ENCODE results near the gene MTMR10.

MTMR10 gene

DNA sequence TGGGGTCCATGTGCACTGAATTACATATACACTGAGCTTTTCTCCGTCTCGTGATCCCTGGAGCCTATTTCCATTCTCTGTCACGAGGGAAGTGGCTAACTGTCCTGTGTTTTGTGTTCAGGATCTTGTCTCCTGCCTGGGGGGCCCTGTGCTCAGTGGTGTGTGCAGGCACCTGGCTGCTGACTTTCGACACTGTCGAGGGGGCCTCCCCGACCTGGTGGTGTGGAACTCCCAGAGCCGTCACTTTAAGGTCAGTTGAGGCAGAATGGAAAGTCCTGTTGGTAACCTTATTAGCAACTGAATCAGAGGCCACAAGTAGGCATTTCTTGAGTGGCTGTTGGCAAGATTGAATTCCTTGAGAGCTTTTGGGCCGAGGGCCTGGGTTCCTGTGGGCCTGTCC, 61.0 kb downstream of the MTMR10 start:
- no peak overlapping the region for H3K4me3 ChIP-seq (ENCODE audit: low read length)
- no peak for TF ChIP-seq CTCF (IDR thresholded peaks at IDR 0.05; ENCODE audit: insufficient read depth, low read depth, low read length, missing control alignments)
- no peak for DNase-seq (ENCODE audit: low read depth)

DNA sequence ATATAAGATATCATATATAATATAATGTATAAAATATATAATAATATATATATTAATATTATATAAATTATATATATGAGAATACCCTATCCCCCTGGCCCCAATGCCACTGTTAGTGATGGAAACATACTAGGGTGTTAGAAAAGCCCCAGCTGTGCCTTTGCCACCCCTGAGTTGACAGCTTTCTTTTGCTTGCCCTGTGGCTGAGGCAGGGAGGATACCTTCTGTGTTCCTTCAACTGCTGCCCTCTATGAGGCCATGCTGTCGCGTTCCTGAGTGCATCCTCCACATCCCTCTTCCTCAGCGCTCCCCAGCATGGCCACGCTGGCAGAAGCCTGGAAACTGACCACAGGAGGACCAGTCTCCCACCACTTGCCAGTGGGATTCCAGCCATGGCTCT, 61.4 kb downstream of the MTMR10 start:
- DNase-seq (ENCODE audit: low read depth), result no peak
- no peak for TF ChIP-seq CTCF (IDR thresholded peaks at IDR 0.05; ENCODE audit: insufficient read depth, low read depth, low read length, missing control alignments)
- H3K4me3 ChIP-seq (ENCODE audit: low read length), result no peak overlapping the region

DNA sequence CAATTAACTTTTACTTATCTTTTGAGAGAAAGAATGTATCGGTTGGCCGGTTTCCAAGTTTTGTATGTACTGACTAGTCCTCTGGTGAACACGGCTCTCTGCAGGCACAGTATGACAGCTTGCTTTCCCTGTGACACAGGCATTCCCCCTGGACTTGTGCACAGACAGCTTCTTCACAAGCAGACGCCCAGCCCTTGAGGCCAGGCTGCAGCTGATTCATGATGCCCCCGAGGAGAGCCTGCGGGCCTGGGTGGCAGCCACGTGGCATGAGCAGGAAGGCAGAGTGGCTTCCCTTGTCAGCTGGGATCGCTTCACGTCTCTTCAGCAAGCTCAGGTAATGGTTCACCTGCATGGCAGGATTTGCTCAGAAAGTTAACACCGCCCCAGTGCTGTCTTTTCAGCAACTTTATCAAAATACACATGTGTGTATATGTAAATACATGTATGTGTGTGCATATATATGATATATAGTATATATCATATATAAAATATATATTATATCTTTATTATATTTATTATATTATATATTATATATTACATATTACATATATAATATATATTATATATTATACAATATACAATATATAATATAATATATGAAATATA, 62.3 kb downstream of the MTMR10 start:
- no peak for DNase-seq (ENCODE audit: low read depth)
- TF ChIP-seq CTCF (IDR thresholded peaks at IDR 0.05; ENCODE audit: insufficient read depth, low read depth, low read length, missing control alignments), result no peak
- H3K4me3 ChIP-seq (ENCODE audit: low read length), result no peak overlapping the region

DNA sequence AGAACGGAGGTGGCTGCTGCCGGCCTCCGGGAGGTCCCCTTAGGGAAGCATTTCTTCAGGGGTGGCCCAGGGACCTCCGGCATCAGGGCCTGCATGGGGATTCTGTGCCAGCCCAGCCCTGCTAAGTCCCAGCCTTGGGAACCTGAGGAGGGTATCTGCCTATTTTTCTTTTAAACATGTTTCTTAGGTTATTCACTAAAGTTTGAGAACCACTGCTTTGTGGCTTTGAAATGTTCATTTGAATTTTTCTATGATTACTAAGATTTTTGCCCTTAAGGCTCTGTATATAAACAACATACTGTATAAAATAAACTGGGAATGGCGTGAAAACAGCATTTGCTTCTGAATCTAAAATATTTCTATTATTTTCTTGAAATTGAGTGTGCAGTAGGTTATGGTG, 63.4 kb downstream of the MTMR10 start:
- H3K4me3 ChIP-seq (ENCODE audit: low read length), result no peak overlapping the region
- DNase-seq (ENCODE audit: low read depth), result no peak
- no peak for TF ChIP-seq CTCF (IDR thresholded peaks at IDR 0.05; ENCODE audit: insufficient read depth, low read depth, low read length, missing control alignments)

- H3K4me3 ChIP-seq (ENCODE audit: low read length), result no peak overlapping the region
- no peak for DNase-seq (ENCODE audit: low read depth)
- TF ChIP-seq CTCF (IDR thresholded peaks at IDR 0.05; ENCODE audit: insufficient read depth, low read depth, low read length, missing control alignments), result no peak
Observed at GRCh38 chr15:30927148-30927761, 64.2 kb downstream of the MTMR10 start.

- no peak for TF ChIP-seq CTCF (IDR thresholded peaks at IDR 0.05; ENCODE audit: insufficient read depth, low read depth, low read length, missing control alignments)
- DNase-seq (ENCODE audit: low read depth), result no peak
- no peak overlapping the region for H3K4me3 ChIP-seq (ENCODE audit: low read length)
Observed at GRCh38 chr15:30926161-30926560, 65.3 kb downstream of the MTMR10 start.

DNA sequence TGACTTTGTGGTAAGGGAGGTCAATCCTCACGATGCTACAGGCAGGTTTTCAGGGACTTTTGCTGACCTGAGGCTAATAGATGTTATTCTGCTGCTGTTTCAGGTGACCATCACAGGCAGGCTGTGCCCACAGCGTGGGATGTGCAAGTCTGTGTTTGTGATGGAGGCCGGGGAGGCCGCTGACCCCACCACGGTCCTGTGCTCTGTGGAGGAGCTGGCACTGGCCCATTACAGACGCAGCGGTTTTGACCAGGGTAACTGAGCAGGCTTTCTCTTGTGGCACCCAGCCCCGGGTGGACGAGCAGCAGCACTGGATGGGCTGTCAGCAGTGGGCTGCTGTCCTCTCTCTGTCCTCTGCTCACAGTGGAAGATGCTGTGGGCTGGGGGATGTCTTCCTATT, 65.7 kb downstream of the MTMR10 start:
- no peak for TF ChIP-seq CTCF (IDR thresholded peaks at IDR 0.05; ENCODE audit: insufficient read depth, low read depth, low read length, missing control alignments)
- no peak for DNase-seq (ENCODE audit: low read depth)
- H3K4me3 ChIP-seq (ENCODE audit: low read length), result no peak overlapping the region
